HG03520 (cell line): ENCODE data around the gene MKNK1.
A peak's percentile ranks its signal among the peaks of the same experiment; 100 is the strongest.
"Not testable (repeated sequence)": the region's sequence is repeated elsewhere in the genome, so short reads cannot be mapped to it uniquely, and the experiment has no call there.

ENCODE experiments used
- ATAC-seq: cut with Tn5 transposase; IDR thresholded peaks from one replicate; pipeline ENCODE4 v1.9.1; 2021; ENCODE audit warnings: mild to moderate bottlenecking, moderate library complexity; ENCODE audit not compliant: unreplicated experiment

Gene MKNK1

GRCh38 chr1:46603858-46604549, at the start of gene MKNK1:
Gene MKNK1, minus strand, starts transcription at chr1:46604268. Its CDS starts 20,941 bp downstream, at chr1:46583327.
- ATAC-seq, result peak; percentile 92

- no peak for ATAC-seq
These were observed 49.4 kb upstream of the MKNK1 start for GRCh38 chr1:46653405-46653958.

DNA sequence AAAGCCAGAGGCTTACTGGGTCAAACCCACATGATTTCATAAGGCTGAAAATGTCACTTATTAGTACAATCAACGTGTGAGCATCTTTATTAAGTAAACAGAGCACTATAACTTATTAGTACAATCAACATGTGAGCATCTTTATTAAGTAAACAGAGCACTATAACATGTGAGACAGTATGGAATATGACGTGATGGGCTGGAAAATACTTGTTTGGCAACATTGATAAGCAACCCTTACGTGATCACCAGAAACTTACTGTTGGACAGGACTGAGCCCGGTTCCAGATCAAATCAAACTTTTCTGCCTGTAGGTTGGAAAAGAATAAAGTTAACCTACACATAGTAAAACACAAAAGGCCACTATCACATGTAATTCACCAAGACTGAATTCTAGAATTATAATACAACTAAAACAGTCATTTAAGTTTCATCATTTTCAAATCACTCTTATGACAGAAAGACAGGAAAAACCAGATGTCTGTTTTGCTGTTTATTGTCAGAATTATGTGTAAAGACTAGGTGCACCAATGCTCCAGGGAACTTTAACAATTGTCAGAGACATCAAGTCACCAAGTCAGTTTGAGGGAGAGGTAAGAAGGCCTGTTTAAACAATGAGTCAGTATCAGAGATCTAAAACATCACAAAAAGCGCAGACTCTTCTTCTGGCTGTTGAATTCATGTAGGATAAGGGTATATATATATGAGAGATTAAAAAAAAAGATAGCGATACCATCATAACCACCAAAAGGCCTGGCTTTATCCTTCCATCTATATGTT, 48.4 kb upstream of the MKNK1 start:
- ATAC-seq, result no peak

- not testable (repeated sequence) for ATAC-seq
These were observed 47.1 kb upstream of the MKNK1 start for GRCh38 chr1:46651152-46651551.

GRCh38 chr1:46650491-46650890, 46.4 kb upstream of the MKNK1 start:
- ATAC-seq, result no peak

- no peak for ATAC-seq
These were observed 45.7 kb upstream of the MKNK1 start for GRCh38 chr1:46649764-46650163.

GRCh38 chr1:46647611-46648010, 43.5 kb upstream of the MKNK1 start:
- no peak for ATAC-seq

DNA sequence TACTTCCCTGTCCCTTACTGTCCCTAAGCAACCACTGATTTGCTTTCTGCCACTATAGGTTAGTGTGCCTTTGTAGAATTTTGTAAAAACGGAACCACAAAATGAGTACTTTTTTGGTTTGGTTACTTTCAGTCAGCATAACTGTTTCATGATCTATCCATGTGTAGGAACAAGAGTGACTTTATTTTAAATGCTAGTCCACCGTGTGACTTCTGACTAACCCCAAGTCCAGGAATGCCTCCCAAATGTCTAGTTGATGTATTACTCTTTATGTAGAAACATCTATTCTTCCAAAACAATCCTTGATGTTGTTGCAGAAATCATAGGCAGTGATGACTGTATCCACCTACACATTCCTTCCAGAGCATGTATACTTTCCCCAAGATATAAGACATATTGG, 42.8 kb upstream of the MKNK1 start:
- ATAC-seq, result no peak

DNA sequence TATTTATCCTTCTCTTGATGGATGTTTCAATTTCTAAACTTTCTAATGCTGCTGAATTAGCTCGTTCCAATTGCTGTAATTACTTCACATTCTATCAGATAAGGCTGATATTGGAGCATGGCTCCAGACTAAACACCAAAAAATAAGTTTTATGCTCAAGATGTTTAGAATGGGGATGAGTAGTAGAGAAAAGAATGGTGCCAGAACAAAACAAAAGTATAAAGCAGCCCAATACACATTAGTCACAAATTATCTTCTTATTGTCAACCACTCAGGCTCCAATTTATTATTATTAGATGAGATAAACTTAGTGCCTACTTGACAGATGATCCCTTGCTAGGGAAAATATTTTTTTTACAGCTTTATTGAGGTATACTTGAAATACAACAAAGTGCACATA, 42.3 kb upstream of the MKNK1 start:
- no peak for ATAC-seq

DNA sequence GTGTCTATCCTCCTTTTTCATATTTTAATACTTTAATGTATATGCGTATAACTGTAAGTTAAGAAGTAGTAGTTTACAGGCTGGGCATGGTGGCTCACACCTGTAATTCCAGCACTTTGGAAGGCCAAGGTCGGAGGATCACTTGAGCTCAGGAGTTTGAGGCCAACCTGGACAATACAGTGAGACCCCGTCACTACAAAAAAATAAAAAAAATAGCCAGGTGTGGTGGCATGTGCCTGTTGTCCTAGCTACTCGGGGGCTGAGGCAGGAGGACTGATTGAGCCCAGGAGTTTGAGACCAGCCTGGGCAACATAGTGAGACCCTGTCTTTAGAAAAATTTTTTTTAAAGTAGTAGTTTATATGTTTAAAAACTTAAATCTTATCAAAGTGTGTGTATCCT, 41.7 kb upstream of the MKNK1 start:
- ATAC-seq, result no peak

DNA sequence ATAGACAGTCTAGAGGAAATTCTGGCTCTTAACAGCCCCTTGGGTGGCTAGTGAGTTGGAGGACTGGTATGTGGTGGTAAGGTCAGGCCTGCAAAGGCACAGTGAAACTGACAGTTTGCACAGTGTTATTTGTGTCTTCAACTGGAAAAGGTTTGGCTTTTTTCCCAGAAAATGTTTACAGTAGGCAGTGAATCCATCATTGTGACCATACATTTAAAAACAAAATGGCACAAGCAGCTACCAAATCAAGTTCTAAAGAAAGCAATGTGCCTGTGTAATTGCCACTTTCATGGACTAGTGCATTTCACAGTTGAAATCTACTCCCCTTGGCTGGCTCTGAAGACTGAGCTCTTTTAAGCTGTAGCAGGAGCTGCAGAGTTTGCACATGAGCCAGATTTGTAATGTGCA, 39.3 kb upstream of the MKNK1 start:
- no peak for ATAC-seq

- ATAC-seq, result no peak
These were observed 38.1 kb upstream of the MKNK1 start for GRCh38 chr1:46642115-46642680.

- no peak for ATAC-seq
These were observed 35.5 kb upstream of the MKNK1 start for GRCh38 chr1:46639547-46639946.

DNA sequence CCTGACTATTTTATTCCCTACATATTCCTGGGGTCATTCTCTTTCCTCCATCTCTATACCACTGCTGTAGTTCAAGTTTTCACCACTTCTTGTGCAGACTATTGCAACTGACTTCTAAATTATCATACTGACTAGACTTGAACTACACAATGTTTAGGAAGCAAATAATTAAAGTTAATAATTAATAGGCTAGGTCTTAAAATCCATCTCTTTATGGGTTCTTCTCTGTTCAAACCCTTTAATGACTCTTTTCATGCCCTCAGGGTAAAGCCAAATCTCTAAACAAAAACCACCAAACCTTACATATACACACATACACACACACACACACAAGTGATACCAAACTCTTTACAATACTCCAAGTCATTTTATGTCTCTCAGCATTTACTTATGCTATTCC, 34.9 kb upstream of the MKNK1 start:
- no peak for ATAC-seq

GRCh38 chr1:46637444-46638083, 33.5 kb upstream of the MKNK1 start:
- no peak for ATAC-seq

GRCh38 chr1:46635205-46635604, 31.1 kb upstream of the MKNK1 start:
- no peak for ATAC-seq

DNA sequence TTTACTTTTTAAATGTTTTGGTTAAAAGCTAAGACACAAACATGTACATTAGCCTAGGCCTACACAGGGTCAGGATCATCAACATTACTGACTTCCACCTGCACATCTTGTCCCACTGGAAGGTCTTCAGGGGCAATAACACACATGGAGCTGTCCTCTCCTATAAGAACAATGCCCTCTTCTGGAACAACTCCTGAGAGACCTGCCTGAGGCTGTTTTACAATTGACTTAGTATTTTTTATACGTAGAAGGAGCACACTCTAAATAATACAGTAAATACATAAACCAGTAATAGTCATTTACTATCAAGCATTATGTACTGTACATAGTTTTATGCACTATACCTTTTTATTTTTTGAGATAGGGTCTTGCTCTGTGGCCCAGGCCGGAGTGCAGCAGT, 26.7 kb upstream of the MKNK1 start:
- ATAC-seq, result no peak

- ATAC-seq, result no peak
These were observed 19.9 kb upstream of the MKNK1 start for GRCh38 chr1:46623743-46624644.

DNA sequence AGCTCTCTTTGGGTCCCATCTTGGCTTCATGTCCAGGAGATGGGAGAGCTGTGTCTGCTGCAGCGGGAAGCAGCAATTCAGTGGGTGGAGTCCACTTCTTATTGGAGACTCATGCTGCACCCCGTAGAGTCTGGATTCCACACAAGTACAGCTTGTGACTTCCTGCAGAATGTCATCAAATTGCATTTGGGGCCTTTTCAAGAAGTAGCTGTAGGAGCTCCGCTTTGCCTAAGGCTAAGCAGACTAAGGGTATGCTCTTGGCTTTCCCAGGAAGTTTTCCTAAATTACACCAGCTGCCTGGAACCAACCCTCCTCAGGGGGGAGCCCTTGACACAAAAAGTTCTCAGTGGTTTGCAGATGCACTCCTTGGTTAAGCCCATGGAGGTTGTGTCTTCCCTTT, 18.3 kb upstream of the MKNK1 start:
- no peak for ATAC-seq

GRCh38 chr1:46621930-46622329, 17.9 kb upstream of the MKNK1 start:
- ATAC-seq, result no peak
